Measurements from ENCODE around the gene CERS3.

DNA sequence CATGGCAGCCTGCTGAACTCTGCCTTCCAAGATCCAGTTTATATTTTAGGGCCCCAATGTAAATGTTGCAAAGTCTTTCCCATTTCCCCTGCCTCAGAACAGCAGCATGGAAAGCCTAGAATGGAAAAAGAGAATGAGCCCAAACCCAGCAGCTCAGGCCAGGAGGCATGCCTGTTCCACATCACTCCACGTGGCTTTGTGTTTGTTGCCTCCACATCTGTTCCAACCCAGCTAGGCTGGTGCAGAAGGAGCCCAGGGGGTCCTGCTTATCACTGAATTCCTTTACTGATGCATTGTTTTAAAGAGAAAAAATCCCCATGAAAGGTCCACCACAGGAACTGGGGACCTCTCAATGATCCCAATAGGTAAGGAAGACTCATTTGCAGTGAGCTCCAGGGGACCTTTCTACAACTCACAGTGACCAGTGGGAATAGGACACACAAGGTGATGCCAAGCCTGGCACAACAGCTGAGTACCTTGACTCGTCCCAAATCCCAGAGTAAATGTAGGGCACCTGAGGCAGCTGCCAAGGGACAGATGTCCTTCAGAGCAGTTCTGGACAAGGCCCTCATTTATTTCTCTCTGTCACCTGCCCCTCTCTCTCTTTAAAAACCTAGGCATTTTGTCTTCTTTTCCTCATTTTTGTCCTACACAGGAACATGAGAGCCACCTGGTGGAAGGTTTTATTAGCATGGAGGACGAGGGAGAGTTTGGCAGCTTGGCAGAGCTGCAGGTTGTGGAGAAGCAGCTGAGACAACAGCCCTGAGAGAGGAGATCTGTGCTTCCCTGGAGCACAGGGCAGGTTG lies 145.2 kb downstream of the CERS3 start:
- TF ChIP-seq POLR2A (IDR thresholded peaks at IDR 0.05; ENCODE audit: low read depth) (no peak), POLR2AphosphoS5 (IDR thresholded peaks at IDR 0.05) (no peak), EP300 (IDR thresholded peaks at IDR 0.05) (no peak)
- TF ChIP-seq, protein P1, sequence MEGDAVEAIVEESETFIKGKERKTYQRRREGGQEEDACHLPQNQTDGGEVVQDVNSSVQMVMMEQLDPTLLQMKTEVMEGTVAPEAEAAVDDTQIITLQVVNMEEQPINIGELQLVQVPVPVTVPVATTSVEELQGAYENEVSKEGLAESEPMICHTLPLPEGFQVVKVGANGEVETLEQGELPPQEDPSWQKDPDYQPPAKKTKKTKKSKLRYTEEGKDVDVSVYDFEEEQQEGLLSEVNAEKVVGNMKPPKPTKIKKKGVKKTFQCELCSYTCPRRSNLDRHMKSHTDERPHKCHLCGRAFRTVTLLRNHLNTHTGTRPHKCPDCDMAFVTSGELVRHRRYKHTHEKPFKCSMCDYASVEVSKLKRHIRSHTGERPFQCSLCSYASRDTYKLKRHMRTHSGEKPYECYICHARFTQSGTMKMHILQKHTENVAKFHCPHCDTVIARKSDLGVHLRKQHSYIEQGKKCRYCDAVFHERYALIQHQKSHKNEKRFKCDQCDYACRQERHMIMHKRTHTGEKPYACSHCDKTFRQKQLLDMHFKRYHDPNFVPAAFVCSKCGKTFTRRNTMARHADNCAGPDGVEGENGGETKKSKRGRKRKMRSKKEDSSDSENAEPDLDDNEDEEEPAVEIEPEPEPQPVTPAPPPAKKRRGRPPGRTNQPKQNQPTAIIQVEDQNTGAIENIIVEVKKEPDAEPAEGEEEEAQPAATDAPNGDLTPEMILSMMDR (IDR thresholded peaks at IDR 0.05): peak; percentile 46 to 58 (median 47)

All from esophagus muscularis mucosa (tissue), 4 donors.